ENCODE data around the gene OSBPL5. TPM values are rescaled to one million over a fixed set of nuclear protein-coding genes. Genes with fewer than 3 reads are reported as not detected.

Gene OSBPL5
- total RNA-seq, 1 donor from 2014 or later, result 88.4 TPM

DNA sequence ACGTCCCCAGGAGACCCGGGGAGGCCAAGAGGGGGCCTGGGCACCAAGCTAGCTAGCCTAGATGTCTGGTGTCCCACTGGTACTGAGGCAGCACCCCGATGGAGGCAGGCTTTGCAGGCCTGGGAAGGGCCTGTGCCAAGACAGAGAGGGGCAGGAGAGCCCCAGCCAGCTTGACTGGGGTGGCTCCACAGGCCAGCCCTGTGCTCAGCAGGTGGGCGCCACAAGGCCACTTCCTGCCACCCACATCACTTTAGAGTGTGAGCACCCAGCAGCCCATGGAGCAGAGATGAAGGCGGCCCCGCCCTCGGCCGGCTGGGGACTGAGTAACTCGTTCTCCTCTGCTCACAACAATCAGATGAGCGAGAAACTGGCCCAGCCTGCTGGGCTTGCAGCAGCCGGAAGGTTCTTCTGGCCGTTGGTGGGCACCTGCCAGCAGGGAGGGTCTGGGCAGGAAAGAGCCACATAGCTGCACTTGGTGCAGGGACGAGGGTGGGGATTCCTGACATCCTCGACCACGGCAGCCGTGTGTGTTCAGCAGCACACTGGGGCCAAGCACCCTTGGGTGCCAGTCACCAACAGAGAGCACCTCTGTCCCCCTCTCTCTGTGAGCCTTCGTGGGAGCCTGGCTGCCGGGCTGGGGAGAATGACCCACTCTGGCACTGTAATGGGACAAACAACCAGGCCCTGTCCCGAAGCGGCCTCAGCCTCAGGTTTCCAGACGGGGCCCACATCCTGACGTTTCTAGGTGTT is 7.6 kb downstream of the OSBPL5 start:
- H3K9me3 ChIP-seq, result no peaks in the 10 kb centered on the region
- TF ChIP-seq, protein P1, sequence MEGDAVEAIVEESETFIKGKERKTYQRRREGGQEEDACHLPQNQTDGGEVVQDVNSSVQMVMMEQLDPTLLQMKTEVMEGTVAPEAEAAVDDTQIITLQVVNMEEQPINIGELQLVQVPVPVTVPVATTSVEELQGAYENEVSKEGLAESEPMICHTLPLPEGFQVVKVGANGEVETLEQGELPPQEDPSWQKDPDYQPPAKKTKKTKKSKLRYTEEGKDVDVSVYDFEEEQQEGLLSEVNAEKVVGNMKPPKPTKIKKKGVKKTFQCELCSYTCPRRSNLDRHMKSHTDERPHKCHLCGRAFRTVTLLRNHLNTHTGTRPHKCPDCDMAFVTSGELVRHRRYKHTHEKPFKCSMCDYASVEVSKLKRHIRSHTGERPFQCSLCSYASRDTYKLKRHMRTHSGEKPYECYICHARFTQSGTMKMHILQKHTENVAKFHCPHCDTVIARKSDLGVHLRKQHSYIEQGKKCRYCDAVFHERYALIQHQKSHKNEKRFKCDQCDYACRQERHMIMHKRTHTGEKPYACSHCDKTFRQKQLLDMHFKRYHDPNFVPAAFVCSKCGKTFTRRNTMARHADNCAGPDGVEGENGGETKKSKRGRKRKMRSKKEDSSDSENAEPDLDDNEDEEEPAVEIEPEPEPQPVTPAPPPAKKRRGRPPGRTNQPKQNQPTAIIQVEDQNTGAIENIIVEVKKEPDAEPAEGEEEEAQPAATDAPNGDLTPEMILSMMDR (IDR thresholded peaks at IDR 0.05), result no peak
- TF ChIP-seq POLR2AphosphoS5 (IDR thresholded peaks at IDR 0.05; ENCODE audit: insufficient read depth in 1 of 2, low read depth in 1 of 2), result peak in 1 of 2 donors; percentile 6
- TF ChIP-seq POLR2A (IDR thresholded peaks at IDR 0.05), result no peak
- H3K4me1 ChIP-seq, result peaks cover 99% of the 10 kb centered on the region
- no peaks in the 10 kb centered on the region for H3K27me3 ChIP-seq
- intact Hi-C loops (cut with DNase I), result loop anchor here (5.0 kb wide), 1 partner anchor 45 kb away; no protein-coding TSS in a partner anchor
- DNase-seq (ENCODE audit: extremely low spot score in 2 of 2), result no peak
- peak overlapping the region; percentile 81 for H3K27ac ChIP-seq
- peak overlapping the region in 1 of 2 donors; percentile 5 for H3K4me3 ChIP-seq
- no peaks in the 10 kb centered on the region for H3K36me3 ChIP-seq

DNA sequence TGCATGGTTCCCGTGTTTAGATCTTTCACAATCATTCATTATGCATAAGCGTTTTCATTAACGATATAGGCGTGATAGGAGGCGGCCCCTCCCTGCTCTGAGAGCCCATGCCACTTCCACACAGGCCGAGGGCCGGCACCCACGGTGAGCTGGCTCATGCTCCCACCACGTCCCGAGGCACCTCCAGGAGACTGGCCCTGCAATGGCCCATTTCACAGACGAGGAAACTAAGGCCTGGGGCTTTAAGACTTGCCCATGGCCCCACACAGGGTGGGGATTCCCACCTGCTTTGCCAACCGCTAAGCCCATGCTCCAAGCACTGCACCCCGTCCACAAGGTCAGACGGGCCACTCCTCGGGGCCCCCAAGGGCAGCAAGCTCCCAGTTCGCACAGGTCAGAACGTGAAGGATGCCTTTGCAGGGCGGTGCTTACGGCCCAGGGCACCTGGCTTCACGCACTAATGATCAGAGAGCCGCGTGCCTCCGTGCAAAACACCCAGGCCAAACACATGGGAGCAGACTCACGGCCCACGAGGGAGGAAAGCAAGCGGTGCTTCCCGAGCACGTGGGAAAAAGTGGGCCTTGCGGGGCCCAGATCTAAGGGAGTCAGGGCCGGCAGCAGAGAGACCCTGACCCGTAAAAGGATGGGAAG is 8.3 kb downstream of the OSBPL5 start:
- intact Hi-C loops (cut with DNase I), result loop anchor here (5.0 kb wide), 1 partner anchor 44 kb away; no protein-coding TSS in a partner anchor
- TF ChIP-seq, protein P1 (IDR thresholded peaks at IDR 0.05), result no peak
- TF ChIP-seq POLR2AphosphoS5 (IDR thresholded peaks at IDR 0.05; ENCODE audit: insufficient read depth in 1 of 2, low read depth in 1 of 2), result no peak
- no peak for TF ChIP-seq POLR2A (IDR thresholded peaks at IDR 0.05)
- Histone ChIP-seq H3K4me1 (peaks cover 98% of the 10 kb centered on the region), H3K27ac (peak overlapping the region; percentile 81), H3K36me3 (no peaks in the 10 kb centered on the region), H3K9me3 (no peaks in the 10 kb centered on the region), H3K27me3 (no peaks in the 10 kb centered on the region), H3K4me3 (no peak overlapping the region)
- no peak for DNase-seq (ENCODE audit: extremely low spot score in 2 of 2)

DNA sequence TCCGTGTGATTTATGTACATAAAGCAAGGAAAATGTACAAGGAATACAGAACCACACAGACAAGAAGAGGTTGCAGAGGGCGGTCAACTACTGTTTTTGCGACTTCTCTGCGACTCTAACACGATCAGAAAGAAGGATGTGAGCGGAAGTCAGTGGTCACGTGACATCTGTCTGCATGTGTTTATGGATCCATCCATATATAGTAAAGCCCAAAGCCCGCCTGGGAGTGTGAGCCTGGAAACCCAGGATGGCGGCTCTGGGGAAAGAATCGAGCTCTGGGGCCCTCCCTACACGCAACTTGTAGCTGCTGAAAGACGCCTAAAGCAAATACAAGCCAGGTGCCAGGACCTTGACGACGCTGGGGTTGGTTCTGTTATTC is 8.8 kb downstream of the OSBPL5 start:
- H3K4me3 ChIP-seq, result peak overlapping the region in 1 of 2 donors; percentile 22
- DNase-seq (ENCODE audit: extremely low spot score in 2 of 2), result no peak

DNA sequence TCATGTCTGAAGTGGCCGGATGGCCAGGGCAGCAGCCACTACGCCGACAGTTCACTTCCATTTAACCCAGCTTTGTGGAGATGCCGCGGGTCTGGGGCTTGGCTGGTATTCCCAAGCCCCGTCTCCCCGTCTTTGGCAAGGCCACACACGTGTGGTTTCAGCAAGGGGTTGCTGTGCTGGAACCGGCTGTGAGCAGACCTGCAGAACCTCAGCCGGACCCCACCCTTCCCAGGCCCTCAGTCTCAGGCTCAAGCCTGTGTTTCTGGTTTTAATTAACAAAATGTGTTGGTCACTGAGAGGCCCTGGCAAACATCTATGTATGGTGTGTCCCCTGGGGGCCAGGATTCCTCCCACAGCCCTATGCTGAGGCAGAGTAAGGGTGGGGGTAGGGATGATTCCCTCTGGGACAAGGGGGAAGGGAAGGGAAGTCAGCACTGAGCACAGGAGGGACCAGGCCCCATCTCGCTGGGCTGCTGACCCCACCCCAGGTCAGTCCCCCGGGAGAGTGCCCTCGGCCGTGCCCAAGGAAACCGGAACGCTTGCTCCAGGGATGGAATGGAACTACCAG is 9.3 kb downstream of the OSBPL5 start:
- no peaks in the 10 kb centered on the region for H3K36me3 ChIP-seq
- no peaks in the 10 kb centered on the region for H3K27me3 ChIP-seq
- no peak for DNase-seq (ENCODE audit: extremely low spot score in 2 of 2)
- peaks cover 92% of the 10 kb centered on the region for H3K4me1 ChIP-seq
- intact Hi-C loops (cut with DNase I), result loop anchor here (5.0 kb wide), 1 partner anchor 43 kb away; no protein-coding TSS in a partner anchor
- TF ChIP-seq, protein P1 (IDR thresholded peaks at IDR 0.05), result no peak
- peak in 1 of 2 donors; percentile 19 for TF ChIP-seq POLR2AphosphoS5 (IDR thresholded peaks at IDR 0.05; ENCODE audit: insufficient read depth in 1 of 2, low read depth in 1 of 2)
- H3K27ac ChIP-seq, result peak overlapping the region; percentile 81
- H3K9me3 ChIP-seq, result no peaks in the 10 kb centered on the region
- peak overlapping the region; percentile 8 to 22 for H3K4me3 ChIP-seq

More for the DNA sequence above, 8.8 kb downstream of the OSBPL5 start:
- Histone ChIP-seq H3K4me1 (peaks cover 97% of the 10 kb centered on the region), H3K36me3 (no peaks in the 10 kb centered on the region), H3K27me3 (no peaks in the 10 kb centered on the region), H3K27ac (peak overlapping the region; percentile 81), H3K9me3 (no peaks in the 10 kb centered on the region)
- intact Hi-C loops (cut with DNase I), result loop anchor here (5.0 kb wide), 1 partner anchor 44 kb away; no protein-coding TSS in a partner anchor
- no peak for TF ChIP-seq POLR2AphosphoS5 (IDR thresholded peaks at IDR 0.05; ENCODE audit: insufficient read depth in 1 of 2, low read depth in 1 of 2)
- TF ChIP-seq, protein P1 (IDR thresholded peaks at IDR 0.05), result no peak
- TF ChIP-seq POLR2A (IDR thresholded peaks at IDR 0.05), result no peak
